HG02623 (cell line): ENCODE results near the gene TCOF1.

Experiments used
- ATAC-seq: cut with Tn5 transposase; IDR thresholded peaks from one replicate; pipeline ENCODE4 v1.9.1; 2021; ENCODE audit warnings: moderate library complexity; ENCODE audit not compliant: unreplicated experiment

The TCOF1 gene

DNA sequence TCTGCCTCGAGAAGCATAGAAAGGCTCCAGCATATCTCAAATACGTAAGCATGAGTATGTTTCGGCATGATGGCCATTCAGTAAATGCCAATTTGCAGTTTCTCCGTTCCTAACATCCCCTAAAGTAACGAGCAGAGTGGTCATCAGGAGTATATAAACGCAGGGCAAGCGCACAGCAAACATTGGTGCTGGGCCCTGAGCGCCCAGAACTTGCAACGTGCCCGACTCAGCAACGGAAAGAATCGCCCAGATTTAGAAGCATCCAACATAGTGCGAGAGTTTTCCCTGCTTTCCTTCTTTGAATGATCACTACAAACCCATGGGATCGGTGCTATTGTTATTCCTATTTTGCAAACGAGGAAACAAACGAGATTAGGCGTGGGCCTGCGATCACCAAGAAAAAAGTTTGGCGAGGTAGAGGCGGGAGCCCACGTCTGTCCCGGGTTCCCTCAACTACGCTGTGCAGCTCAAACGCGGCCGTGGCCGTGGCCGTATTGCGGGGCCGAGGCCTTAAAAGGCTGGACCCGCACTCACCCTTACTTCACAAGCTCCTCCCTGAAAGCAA is 91.5 kb downstream of the TCOF1 start:
- peak; percentile 31 for ATAC-seq
